HG02970 (cell line): ENCODE results near the gene ARHGAP29.
"Not testable (repeated sequence)": the region's sequence is repeated elsewhere in the genome, so short reads cannot be mapped to it uniquely, and the experiment has no call there.

Source experiments
- ATAC-seq: cut with Tn5 transposase; IDR thresholded peaks from one replicate; pipeline ENCODE4 v1.9.1; 2021; ENCODE audit warnings: mild to moderate bottlenecking, moderate library complexity, moderate number of reproducible peaks; ENCODE audit not compliant: unreplicated experiment, low FRiP score

The ARHGAP29 gene

GRCh38 chr1:94182191-94182590 lies 55.2 kb downstream of the ARHGAP29 start:
- no peak for ATAC-seq

- ATAC-seq, result no peak
These were observed 56.7 kb downstream of the ARHGAP29 start for GRCh38 chr1:94180650-94181049.

GRCh38 chr1:94178901-94179300 lies 58.5 kb downstream of the ARHGAP29 start:
- no peak for ATAC-seq

GRCh38 chr1:94169126-94169525 lies 68.3 kb downstream of the ARHGAP29 start:
- no peak for ATAC-seq

GRCh38 chr1:94165843-94166242 lies 71.5 kb downstream of the ARHGAP29 start:
- no peak for ATAC-seq

GRCh38 chr1:94164885-94165284 lies 72.5 kb downstream of the ARHGAP29 start:
- ATAC-seq, result not testable (repeated sequence)

GRCh38 chr1:94164121-94164520 lies 73.3 kb downstream of the ARHGAP29 start:
- not testable (repeated sequence) for ATAC-seq

GRCh38 chr1:94163249-94163648 lies 74.1 kb downstream of the ARHGAP29 start:
- ATAC-seq, result not testable (repeated sequence)

GRCh38 chr1:94160811-94161210 lies 76.6 kb downstream of the ARHGAP29 start:
- ATAC-seq, result no peak

GRCh38 chr1:94156096-94156625 lies 81.2 kb downstream of the ARHGAP29 start:
- ATAC-seq, result no peak

GRCh38 chr1:94154989-94155388 lies 82.4 kb downstream of the ARHGAP29 start:
- no peak for ATAC-seq

- no peak for ATAC-seq
These were observed 84.3 kb downstream of the ARHGAP29 start for GRCh38 chr1:94153133-94153532.

GRCh38 chr1:94149166-94149565 lies 88.2 kb downstream of the ARHGAP29 start:
- not testable (repeated sequence) for ATAC-seq

GRCh38 chr1:94146273-94146672 lies 91.1 kb downstream of the ARHGAP29 start:
- ATAC-seq, result no peak

- no peak for ATAC-seq
These were observed 92.5 kb downstream of the ARHGAP29 start for GRCh38 chr1:94144836-94145235.

- ATAC-seq, result no peak
These were observed 93.6 kb downstream of the ARHGAP29 start for GRCh38 chr1:94143809-94144176.

GRCh38 chr1:94143173-94143808 lies 94.1 kb downstream of the ARHGAP29 start:
- no peak for ATAC-seq

- no peak for ATAC-seq
These were observed 94.8 kb downstream of the ARHGAP29 start for GRCh38 chr1:94142583-94142982.

GRCh38 chr1:94142022-94142421 lies 95.4 kb downstream of the ARHGAP29 start:
- ATAC-seq, result no peak

GRCh38 chr1:94132111-94132510 lies 105.3 kb downstream of the ARHGAP29 start:
- no peak for ATAC-seq

GRCh38 chr1:94130851-94131595 lies 106.4 kb downstream of the ARHGAP29 start:
- ATAC-seq, result no peak

- ATAC-seq, result no peak
These were observed 110.7 kb downstream of the ARHGAP29 start for GRCh38 chr1:94126651-94127050.
